Type B pancreatic cell (in vitro differentiated cells): ENCODE measurements around the gene TRIM24. TPM values are rescaled to one million over a fixed set of nuclear protein-coding genes. Genes with fewer than 3 reads are reported as not detected.

ENCODE experiments used
- DNase-seq: peaks from one replicate; pipeline ENCODE4 v3.0.0; 2021; ENCODE audit warnings: mixed read lengths; ENCODE audit not compliant: unreplicated experiment; ENCODE audit errors: extremely low spot score
- H3K27ac Mint-ChIP-seq: 2 replicates; pipeline ENCODE4 v1.8.0; 2021; ENCODE audit warnings: mild to moderate bottlenecking, mixed read lengths
- H3K27me3 Mint-ChIP-seq: 2 replicates; pipeline ENCODE4 v1.8.0; 2021; ENCODE audit warnings: mixed read lengths
- H3K36me3 Mint-ChIP-seq: 2 replicates; pipeline ENCODE4 v1.8.0; 2021; ENCODE audit warnings: mixed read lengths
- H3K4me1 Mint-ChIP-seq: one replicate; pipeline ENCODE4 v1.8.0; 2021; ENCODE audit warnings: mixed read lengths; ENCODE audit not compliant: unreplicated experiment
- H3K4me3 Mint-ChIP-seq: 2 replicates; pipeline ENCODE4 v1.8.0; 2021; ENCODE audit warnings: mild to moderate bottlenecking, mixed read lengths
- H3K9me3 Mint-ChIP-seq: 2 replicates; pipeline ENCODE4 v1.8.0; 2021; ENCODE audit warnings: mixed read lengths
- total RNA-seq: library from RNA; stranded (reverse); gene quantifications from 2 replicates; pipeline ENCODE4 v1.2.1, GENCODE V29; 2021; ENCODE audit warnings: low replicate concordance
- TF ChIP-seq, protein P1 (sequence below): fragments of 200-600 bp; sonication (generic); conservative IDR thresholded peaks from 2 replicates; pipeline ENCODE4 v1.5.0; 2021; ENCODE audit warnings: antibody characterized with exemption, mild to moderate bottlenecking

The TRIM24 gene
- total RNA-seq, 1 donor from 2014 or later, result 66.8 TPM

DNA sequence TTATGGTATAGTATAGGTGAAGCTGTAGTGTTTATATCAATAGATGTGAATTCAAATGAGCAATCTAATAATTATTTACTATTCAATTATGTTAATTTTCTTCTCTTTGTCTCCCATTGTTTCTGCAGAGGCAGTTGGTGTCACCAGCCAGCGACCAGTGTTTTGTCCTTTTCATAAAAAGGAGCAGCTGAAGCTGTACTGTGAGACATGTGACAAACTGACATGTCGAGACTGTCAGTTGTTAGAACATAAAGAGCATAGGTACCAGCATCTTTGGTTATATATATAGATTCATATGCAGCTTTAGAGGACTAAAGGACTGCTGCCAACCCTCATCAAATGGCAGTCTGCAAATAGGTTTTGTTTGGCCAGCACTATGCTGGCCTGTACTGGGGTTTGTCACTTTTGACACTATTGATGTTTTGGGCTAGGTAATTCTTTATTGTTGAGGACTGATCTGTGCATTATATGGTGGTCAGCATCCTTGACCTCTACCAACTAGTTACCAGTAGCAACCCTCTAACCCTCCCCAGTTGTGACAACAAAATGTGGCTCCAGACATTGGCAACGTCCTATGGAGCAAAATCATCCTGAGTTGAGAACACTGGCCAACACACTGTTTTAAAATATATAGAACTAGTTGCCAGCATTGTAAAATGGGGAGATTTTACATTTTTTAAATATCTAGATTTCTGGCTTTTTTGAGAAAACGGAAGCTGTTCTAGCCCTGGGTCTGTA is 59.2 kb downstream of the TRIM24 start:
- peaks cover 73% of the 10 kb centered on the region for H3K36me3 Mint-ChIP-seq
- TF ChIP-seq, protein P1, sequence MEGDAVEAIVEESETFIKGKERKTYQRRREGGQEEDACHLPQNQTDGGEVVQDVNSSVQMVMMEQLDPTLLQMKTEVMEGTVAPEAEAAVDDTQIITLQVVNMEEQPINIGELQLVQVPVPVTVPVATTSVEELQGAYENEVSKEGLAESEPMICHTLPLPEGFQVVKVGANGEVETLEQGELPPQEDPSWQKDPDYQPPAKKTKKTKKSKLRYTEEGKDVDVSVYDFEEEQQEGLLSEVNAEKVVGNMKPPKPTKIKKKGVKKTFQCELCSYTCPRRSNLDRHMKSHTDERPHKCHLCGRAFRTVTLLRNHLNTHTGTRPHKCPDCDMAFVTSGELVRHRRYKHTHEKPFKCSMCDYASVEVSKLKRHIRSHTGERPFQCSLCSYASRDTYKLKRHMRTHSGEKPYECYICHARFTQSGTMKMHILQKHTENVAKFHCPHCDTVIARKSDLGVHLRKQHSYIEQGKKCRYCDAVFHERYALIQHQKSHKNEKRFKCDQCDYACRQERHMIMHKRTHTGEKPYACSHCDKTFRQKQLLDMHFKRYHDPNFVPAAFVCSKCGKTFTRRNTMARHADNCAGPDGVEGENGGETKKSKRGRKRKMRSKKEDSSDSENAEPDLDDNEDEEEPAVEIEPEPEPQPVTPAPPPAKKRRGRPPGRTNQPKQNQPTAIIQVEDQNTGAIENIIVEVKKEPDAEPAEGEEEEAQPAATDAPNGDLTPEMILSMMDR, result no peak
- no peaks in the 10 kb centered on the region for H3K9me3 Mint-ChIP-seq
- DNase-seq, result no peak
- no peak overlapping the region for H3K4me3 Mint-ChIP-seq
- H3K27me3 Mint-ChIP-seq, result no peaks in the 10 kb centered on the region
- H3K27ac Mint-ChIP-seq, result no peak overlapping the region
- no peaks in the 10 kb centered on the region for H3K4me1 Mint-ChIP-seq

- H3K27ac Mint-ChIP-seq, result no peak overlapping the region
- H3K36me3 Mint-ChIP-seq, result peaks cover 67% of the 10 kb centered on the region
- TF ChIP-seq, protein P1, result no peak
- peaks cover 2% of the 10 kb centered on the region for H3K9me3 Mint-ChIP-seq
- no peak for DNase-seq
- no peaks in the 10 kb centered on the region for H3K4me1 Mint-ChIP-seq
- no peaks in the 10 kb centered on the region for H3K27me3 Mint-ChIP-seq
- no peak overlapping the region for H3K4me3 Mint-ChIP-seq
Measured at GRCh38 chr7:138520742-138521141, 60.7 kb downstream of the TRIM24 start.

DNA sequence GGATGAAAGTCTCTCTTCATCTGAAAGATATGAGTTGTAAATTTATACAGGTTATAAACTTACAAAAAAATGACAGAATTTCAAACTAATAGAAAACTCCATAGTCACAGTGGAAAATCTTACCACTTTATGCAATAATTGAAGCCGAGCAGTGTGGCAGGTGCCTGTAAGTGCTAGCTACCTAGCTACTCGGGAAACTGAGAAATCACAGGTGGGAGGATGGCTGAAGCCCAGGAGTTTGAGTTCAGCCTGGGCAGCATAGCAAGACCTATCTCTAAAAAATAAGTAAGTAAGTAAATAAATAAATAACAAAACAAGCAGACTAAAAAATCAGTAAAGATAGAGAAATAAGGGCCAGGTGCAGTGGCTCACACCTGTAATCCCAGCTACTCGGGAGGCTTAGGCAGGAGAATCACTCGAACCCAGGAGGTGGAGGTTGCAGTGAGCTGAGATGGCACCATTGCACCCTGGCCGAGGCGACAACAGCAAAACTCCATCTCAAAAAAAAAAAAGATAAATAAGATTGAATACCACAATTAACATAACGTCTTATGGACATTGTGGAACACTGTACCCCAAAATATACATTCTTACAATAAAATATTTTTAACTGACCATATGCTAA is 61.9 kb downstream of the TRIM24 start:
- Mint-ChIP-seq H3K27ac (no peak overlapping the region), H3K4me1 (no peaks in the 10 kb centered on the region), H3K9me3 (peaks cover 4% of the 10 kb centered on the region), H3K27me3 (no peaks in the 10 kb centered on the region), H3K36me3 (peaks cover 70% of the 10 kb centered on the region), H3K4me3 (no peak overlapping the region)
- DNase-seq, result no peak
- TF ChIP-seq, protein P1, result no peak

GRCh38 chr7:138524259-138524658 is 64.2 kb downstream of the TRIM24 start:
- Mint-ChIP-seq H3K9me3 (peaks cover 10% of the 10 kb centered on the region), H3K27ac (no peak overlapping the region), H3K36me3 (peaks cover 69% of the 10 kb centered on the region), H3K4me1 (no peaks in the 10 kb centered on the region), H3K27me3 (no peaks in the 10 kb centered on the region), H3K4me3 (no peak overlapping the region)
- TF ChIP-seq, protein P1, result no peak
- no peak for DNase-seq

DNA sequence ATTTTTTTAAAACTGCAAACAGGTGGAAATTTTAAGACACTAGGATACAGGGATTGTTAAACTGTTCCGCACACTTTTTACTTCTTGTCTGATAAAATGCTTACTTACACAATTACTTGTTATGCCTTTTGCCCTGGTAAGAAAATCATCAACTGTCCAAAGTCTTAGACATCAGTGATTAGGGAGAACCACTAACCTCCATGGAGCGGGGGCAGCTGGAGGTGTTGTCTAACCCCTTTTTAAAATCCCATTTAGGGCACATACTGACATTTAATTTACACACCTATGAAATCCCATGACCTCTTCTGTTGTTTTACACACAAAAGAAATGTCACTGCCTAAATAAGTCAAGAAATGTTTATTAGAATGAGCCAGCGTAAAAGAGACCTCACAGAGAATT is 65.7 kb downstream of the TRIM24 start:
- H3K27me3 Mint-ChIP-seq, result no peaks in the 10 kb centered on the region
- TF ChIP-seq, protein P1, result no peak
- DNase-seq, result no peak
- no peak overlapping the region for H3K27ac Mint-ChIP-seq
- H3K36me3 Mint-ChIP-seq, result peaks cover 64% of the 10 kb centered on the region
- peaks cover 10% of the 10 kb centered on the region for H3K9me3 Mint-ChIP-seq
- H3K4me1 Mint-ChIP-seq, result no peaks in the 10 kb centered on the region
- no peak overlapping the region for H3K4me3 Mint-ChIP-seq
